SU-DHL-6 (cell line): ENCODE data around the gene GAS2L2.
A peak's percentile ranks its signal among the peaks of the same experiment; 100 is the strongest.

ENCODE experiments used
- H2AFZ ChIP-seq: fragments of 200-600 bp; sonication (generic); 2 replicates; pipeline ENCODE4 v1.6.1; 2014; ENCODE audit warnings: low read depth, mild to moderate bottlenecking, moderate library complexity, mixed read lengths, antibody characterized with exemption, low read length; ENCODE audit not compliant: severe bottlenecking
- H3F3A ChIP-seq: fragments of 200-600 bp; shearing (Covaris generic); 2 replicates; pipeline ENCODE4 v1.6.0; 2016; ENCODE audit warnings: antibody characterized with exemption, mild to moderate bottlenecking; ENCODE audit not compliant: insufficient read depth
- H3K27ac ChIP-seq: fragments of 200-600 bp; sonication (generic); 2 replicates; pipeline ENCODE4 v1.5.1; 2016; ENCODE audit warnings: low read depth, mild to moderate bottlenecking, low read length, moderate library complexity, mixed read lengths
- H3K27me3 ChIP-seq: fragments of 200-600 bp; sonication (generic), shearing (Covaris generic); 2 replicates; pipeline ENCODE4 v1.6.0; 2014; ENCODE audit warnings: mild to moderate bottlenecking, low read length
- H3K36me3 ChIP-seq: fragments of 200-600 bp; sonication (generic); 2 replicates; pipeline ENCODE4 v1.6.1; 2014; ENCODE audit warnings: mild to moderate bottlenecking, low read length, mixed read lengths
- H3K4me2 ChIP-seq: fragments of 300-600, 200-600 bp; shearing (Covaris generic), sonication (generic); 2 replicates; pipeline ENCODE4 v1.6.0; 2014; ENCODE audit warnings: low read length, low read depth, mild to moderate bottlenecking; ENCODE audit not compliant: poor library complexity, severe bottlenecking
- H3K4me3 ChIP-seq: fragments of 200-600 bp; sonication (generic); 2 replicates; pipeline ENCODE4 v1.5.1; 2014; ENCODE audit warnings: antibody characterized with exemption, low read length, mild to moderate bottlenecking, mixed read lengths; ENCODE audit not compliant: insufficient read depth, poor library complexity, severe bottlenecking
- H3K79me2 ChIP-seq: fragments of 200-600 bp; sonication (generic); 2 replicates; pipeline ENCODE4 v1.6.1; 2014; ENCODE audit warnings: mild to moderate bottlenecking, low read length, moderate library complexity; ENCODE audit not compliant: insufficient read depth
- H3K9ac ChIP-seq: fragments of 200-600 bp; sonication (generic); 2 replicates; pipeline ENCODE4 v1.7.0; 2014; ENCODE audit warnings: mild to moderate bottlenecking, low read length
- H3K9me2 ChIP-seq: fragments of 200-600 bp; sonication (generic); replicated peaks from 2 replicates; pipeline ENCODE4 v1.6.1; 2014; ENCODE audit warnings: low read length; ENCODE audit not compliant: insufficient read depth
- H3K9me3 ChIP-seq: fragments of 200-600 bp; sonication (generic); 2 replicates; pipeline ENCODE4 v1.6.1; 2014; ENCODE audit warnings: low read length, mixed read lengths; ENCODE audit not compliant: insufficient read depth
- H4K20me1 ChIP-seq: fragments of 200-600 bp; sonication (generic); 2 replicates; pipeline ENCODE4 v1.6.1; 2014; ENCODE audit warnings: low read depth, mild to moderate bottlenecking, antibody characterized with exemption, low read length, moderate library complexity, mixed read lengths
- EZH2phosphoT487 ChIP-seq: fragments of 200-600 bp; sonication (generic), shearing (Covaris generic); conservative IDR thresholded peaks from 2 replicates; pipeline ENCODE4 v1.6.1; 2018; ENCODE audit warnings: mild to moderate bottlenecking, antibody characterized with exemption, low read length, moderate library complexity, mixed read lengths
- TF ChIP-seq, protein P1 (sequence below): fragments of 200-600 bp; sonication (generic); IDR thresholded peaks from one replicate; pipeline ENCODE4 v1.5.1; 2017; ENCODE audit warnings: antibody characterized with exemption, mild to moderate bottlenecking, low read length, moderate library complexity; ENCODE audit not compliant: insufficient read depth, poor library complexity, severe bottlenecking

GAS2L2 gene

DNA sequence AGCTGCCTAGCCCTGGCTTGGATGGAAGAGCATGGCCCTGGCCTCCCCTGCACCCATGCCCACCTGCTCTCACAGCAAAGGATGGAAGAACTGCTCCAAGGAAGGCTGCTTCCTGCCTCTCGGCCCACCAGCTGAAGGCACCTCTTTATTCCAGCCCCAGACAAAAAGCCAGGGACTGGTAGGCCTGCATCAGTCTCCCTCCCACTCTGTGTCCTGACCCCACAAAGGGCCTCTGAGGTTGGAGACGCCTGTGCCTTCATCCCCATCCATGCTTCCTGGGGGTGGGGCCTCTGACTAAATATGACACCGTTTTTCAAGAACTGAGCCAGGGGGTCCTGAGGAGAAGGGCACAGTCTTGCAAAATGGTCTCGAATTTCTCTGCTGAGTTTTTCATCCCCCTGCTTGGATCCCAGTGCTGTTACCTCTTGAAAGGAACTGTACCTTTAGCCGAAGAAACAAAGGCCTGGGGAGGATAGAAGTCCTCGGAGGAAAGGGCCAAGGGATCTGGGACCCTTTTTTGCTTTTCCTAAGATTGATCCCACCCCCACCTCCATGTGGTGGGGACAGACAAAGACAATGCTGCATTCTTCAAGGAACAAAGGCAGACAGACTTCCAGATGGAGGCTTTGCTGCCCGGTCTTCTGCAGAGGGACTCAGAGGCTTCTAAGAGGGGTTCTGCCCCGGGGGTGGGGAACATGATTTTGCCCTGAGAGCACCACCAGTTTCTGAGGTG is 12.9 kb upstream of the GAS2L2 start:
- no peak overlapping the region for H3K4me3 ChIP-seq
- H3K27ac ChIP-seq: no peak overlapping the region
- no peaks in the 10 kb centered on the region for H3K27me3 ChIP-seq

DNA sequence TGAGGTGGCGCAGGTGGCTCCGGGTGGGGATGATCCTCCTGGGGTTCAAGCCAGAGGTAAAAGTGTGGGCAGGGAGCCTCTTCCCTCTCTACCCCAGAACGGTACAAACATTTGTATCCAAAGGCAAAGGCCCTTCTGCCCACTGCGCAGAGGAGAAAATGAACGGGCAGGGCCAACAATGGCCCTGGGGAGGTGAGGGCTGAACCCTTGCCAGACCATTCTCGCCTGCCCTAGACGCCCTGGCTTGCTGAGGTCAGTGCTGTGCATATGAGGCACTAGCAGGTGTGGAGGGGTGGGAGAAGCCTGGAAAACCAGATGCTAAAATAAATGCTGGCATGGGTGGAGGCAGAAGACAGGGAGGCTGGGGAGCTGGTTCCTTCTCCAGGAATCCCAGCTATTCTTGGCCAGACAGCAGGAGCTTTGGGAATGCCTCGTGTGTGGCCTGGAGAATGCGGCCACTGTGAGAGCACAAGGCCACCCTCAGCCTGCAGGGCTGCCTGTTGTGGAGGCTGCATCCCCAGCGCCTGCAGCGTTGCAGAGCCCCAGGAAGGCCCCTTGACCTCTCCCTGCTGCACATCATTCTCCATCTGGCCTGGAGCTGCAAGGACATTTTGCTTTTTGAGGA is 12.2 kb upstream of the GAS2L2 start:
- H3K79me2 ChIP-seq: no peaks in the 10 kb centered on the region
- TF ChIP-seq, protein P1, sequence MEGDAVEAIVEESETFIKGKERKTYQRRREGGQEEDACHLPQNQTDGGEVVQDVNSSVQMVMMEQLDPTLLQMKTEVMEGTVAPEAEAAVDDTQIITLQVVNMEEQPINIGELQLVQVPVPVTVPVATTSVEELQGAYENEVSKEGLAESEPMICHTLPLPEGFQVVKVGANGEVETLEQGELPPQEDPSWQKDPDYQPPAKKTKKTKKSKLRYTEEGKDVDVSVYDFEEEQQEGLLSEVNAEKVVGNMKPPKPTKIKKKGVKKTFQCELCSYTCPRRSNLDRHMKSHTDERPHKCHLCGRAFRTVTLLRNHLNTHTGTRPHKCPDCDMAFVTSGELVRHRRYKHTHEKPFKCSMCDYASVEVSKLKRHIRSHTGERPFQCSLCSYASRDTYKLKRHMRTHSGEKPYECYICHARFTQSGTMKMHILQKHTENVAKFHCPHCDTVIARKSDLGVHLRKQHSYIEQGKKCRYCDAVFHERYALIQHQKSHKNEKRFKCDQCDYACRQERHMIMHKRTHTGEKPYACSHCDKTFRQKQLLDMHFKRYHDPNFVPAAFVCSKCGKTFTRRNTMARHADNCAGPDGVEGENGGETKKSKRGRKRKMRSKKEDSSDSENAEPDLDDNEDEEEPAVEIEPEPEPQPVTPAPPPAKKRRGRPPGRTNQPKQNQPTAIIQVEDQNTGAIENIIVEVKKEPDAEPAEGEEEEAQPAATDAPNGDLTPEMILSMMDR: no peak
- TF ChIP-seq EZH2phosphoT487: no peak
- H3K27ac ChIP-seq: no peak overlapping the region
- H3K27me3 ChIP-seq: no peaks in the 10 kb centered on the region
- no peaks in the 10 kb centered on the region for H3K9me3 ChIP-seq
- no peaks in the 10 kb centered on the region for H3K9me2 ChIP-seq
- H3F3A ChIP-seq: no peaks in the 10 kb centered on the region
- H3K9ac ChIP-seq: peak overlapping the region; percentile 64
- H3K36me3 ChIP-seq: no peaks in the 10 kb centered on the region
- H4K20me1 ChIP-seq: no peaks in the 10 kb centered on the region
- H3K4me3 ChIP-seq: peak overlapping the region; percentile 62
- H2AFZ ChIP-seq: no peak overlapping the region
- peak overlapping the region; percentile 51 for H3K4me2 ChIP-seq

More for the DNA sequence above, 12.9 kb upstream of the GAS2L2 start:
- H3K4me2 ChIP-seq: no peak overlapping the region
- H2AFZ ChIP-seq: no peak overlapping the region
- H4K20me1 ChIP-seq: no peaks in the 10 kb centered on the region
- no peaks in the 10 kb centered on the region for H3K79me2 ChIP-seq
- no peaks in the 10 kb centered on the region for H3K9me2 ChIP-seq
- H3K9ac ChIP-seq: no peak overlapping the region
- H3F3A ChIP-seq: no peaks in the 10 kb centered on the region
- TF ChIP-seq, protein P1: no peak
- no peak for TF ChIP-seq EZH2phosphoT487
- H3K9me3 ChIP-seq: no peaks in the 10 kb centered on the region
- no peaks in the 10 kb centered on the region for H3K36me3 ChIP-seq

DNA sequence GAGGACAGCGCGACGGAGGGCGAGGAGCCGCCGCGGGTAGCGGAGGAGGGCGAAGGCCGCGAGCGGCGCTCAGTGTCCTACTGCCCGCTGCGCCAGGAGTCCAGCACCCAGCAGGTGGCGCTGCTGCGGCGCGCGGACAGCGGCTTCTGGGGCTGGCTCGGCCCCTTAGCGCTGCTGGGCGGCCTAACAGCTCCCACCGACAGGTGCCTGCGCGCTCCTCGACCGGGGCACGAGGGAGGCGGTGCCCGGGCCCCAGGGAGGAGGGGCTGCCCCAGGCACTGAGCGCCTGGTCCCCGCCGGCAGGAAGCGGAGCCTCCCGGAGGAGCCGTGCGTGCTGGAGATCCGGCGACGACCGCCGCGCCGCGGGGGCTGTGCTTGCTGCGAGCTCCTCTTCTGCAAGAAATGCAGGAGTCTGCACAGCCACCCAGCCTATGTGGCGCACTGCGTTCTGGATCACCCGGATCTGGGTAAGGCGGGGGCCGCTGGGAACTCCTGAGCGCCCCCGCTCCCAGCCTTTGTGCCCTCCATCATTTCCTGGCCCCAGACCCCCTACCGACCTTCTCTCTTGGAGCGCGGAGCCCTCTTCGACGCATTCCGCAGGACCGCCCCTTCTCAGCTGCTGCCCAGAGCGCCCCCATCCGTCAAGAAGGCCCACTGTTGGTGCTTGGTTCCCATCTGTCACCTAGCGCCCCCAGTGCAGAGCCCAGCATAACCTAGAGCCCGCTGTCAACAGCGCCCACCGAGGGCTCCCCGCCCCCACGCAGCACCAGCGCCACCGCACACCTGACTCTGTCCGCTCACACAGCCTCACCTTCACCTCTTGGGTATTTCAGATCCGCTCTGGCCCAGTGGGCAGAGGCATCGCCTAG is 11.3 kb upstream of the GAS2L2 start:
- Histone ChIP-seq H3K9ac (peak overlapping the region; percentile 64), H3K36me3 (no peaks in the 10 kb centered on the region), H3F3A (no peaks in the 10 kb centered on the region), H3K4me3 (peak overlapping the region; percentile 62), H3K9me2 (no peaks in the 10 kb centered on the region), H4K20me1 (no peaks in the 10 kb centered on the region), H3K27ac (peak overlapping the region; percentile 65), H3K27me3 (no peaks in the 10 kb centered on the region), H3K4me2 (peak overlapping the region; percentile 51), H3K9me3 (no peaks in the 10 kb centered on the region), H2AFZ (peak overlapping the region; percentile 75), H3K79me2 (no peaks in the 10 kb centered on the region)
- TF ChIP-seq, protein P1: peak; percentile 88
- TF ChIP-seq EZH2phosphoT487: no peak
